ENCODE data around the gene MEI4. TPM values are rescaled to one million over a fixed set of nuclear protein-coding genes. Genes with fewer than 3 reads are reported as not detected.

MEI4 gene
- not detected in 5 replicates for total RNA-seq (2022; extraction: Qiagen RNA extraction)

GRCh38 chr6:77652739-77653138 lies at the start of gene MEI4:
Gene MEI4, plus strand, starts transcription at chr6:77653039. Its CDS starts 37,633 bp downstream, at chr6:77690672.

Other genes starting within 250 kb of the MEI4 start
- 0.13 to 0.25 TPM (median 0.18 TPM) in 5 replicates for gene HTR1B, start 189.5 kb upstream of the MEI4 start, total RNA-seq (2022; extraction: Qiagen RNA extraction)

Data from A549 treated with Hydrocortisone at 1 μM for 4 hours (cell line).